Activated CD4-positive, alpha-beta T cell treated with anti-CD3 and anti-CD28 coated beads for 24 hours (primary cell): ENCODE results near the gene SFRP2.
A peak's percentile ranks its signal among the peaks of the same experiment; 100 is the strongest.

ENCODE experiments used
- DNase-seq, 2 donors: peaks; one replicate each; pipeline ENCODE4 v3.0.0-alpha.2; 2020; ENCODE audit warnings: low read depth in 2 of 2

Gene SFRP2

DNA sequence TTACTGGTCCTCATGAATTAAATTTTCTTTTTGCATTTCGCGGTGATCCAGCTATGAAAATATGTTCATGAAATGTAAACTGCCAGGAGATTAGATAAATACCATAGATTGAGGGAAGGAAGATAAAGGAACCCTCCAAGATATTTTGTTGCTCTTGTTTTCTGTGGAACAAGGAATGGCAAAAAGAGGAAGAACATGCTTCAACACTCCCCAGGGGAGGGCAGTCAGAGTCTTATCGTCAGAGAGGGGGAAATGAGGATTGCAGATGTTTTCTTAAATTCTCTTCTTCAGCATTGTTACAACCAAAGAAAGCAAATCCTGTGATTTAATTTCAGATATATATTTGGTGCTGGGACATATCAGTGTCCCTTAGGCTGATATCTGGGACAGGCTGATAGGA is 9.5 kb upstream of the SFRP2 start:
- no peak for DNase-seq

DNA sequence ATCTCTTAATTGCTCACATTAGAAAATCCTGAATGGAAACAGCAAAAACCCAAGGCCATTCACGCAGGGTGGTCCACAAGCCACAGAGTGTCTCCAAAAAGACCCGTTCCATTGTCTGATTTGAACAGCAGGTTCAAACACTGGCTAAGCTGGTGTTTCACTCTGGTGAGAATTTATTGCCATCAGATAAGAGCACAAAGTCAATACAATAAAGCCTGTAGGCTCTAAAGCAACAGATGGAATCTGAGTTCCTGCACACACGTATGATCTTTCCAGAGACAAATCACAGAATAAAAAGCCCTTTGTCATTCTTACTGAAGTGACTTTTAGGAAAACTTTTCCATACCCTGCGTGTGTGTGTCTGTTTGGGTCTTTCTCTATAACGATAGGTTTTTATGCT is 5.1 kb upstream of the SFRP2 start:
- no peak for DNase-seq

DNA sequence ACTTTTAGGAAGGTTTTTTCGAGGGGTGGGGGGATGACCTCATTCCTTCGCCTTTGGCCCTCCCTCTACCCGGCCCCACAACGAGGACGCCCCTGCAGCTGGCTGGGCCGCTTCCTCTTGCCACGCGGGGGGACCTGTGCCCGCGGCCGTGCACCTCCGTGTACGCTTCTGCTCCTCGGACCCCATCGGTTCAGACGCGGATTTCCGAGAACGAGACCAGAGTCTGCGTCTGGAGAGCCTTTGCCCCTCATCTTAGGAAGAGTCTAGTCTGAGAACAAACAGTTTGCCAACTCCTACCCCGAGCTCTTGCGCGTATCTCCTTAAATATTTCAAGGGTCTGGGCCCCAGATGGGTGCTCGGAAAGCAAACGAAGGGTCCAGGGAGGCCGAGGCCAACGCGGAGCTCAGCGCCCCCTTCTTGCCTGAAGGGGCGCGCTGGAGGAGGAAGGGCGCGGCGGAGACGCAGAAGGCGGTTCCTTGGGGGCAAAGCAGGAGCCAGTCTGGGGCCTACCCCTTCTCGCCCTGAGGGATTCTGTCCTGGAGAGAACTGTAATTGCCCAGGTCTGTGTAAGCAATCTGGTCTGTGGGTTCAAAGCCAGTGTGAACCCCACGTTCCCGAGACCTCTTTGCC is 3.9 kb upstream of the SFRP2 start:
- no peak for DNase-seq

DNA sequence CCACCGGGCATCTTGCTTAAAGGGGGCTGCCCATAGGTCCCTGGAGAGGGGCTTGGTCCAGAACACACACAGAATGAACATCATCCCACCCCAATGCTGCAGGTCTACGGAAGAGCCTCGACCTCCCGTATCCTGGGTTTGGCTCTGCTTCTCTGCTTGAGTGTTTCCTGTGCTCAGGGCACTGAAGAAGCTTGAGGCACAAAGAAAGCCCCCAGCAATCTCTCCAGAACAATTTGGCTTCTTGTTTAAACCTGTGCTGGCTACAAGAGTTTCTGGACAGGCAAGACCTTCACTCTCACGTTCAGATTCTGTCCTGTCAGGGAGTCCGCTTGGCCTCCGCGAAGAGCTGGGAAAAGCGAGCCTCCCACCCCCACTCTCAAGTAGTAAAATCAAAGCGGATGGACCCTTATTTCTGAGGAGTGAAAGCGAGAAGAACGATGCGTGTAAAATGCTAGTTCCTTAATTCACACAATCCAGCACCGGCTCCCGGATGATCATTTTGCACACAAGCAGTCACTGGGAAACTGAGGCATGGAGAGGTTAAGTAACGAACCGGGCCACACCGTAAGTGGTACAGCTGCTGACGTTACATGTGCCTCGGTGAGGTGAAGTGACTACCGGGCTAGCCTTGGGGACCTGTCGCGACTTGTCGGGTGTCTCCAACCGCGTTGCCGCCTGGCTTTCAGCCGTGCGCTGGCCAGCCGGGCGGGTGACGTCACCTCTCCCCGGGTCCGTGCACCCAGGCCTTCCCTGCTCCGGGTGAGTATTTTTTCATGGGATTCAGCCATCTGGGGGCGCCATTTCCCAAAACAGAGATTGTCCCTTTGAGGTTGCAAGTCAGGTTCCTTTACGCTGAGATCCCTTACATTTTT is 3.1 kb upstream of the SFRP2 start:
- peak in 1 of 2 donors; percentile 43 for DNase-seq

DNA sequence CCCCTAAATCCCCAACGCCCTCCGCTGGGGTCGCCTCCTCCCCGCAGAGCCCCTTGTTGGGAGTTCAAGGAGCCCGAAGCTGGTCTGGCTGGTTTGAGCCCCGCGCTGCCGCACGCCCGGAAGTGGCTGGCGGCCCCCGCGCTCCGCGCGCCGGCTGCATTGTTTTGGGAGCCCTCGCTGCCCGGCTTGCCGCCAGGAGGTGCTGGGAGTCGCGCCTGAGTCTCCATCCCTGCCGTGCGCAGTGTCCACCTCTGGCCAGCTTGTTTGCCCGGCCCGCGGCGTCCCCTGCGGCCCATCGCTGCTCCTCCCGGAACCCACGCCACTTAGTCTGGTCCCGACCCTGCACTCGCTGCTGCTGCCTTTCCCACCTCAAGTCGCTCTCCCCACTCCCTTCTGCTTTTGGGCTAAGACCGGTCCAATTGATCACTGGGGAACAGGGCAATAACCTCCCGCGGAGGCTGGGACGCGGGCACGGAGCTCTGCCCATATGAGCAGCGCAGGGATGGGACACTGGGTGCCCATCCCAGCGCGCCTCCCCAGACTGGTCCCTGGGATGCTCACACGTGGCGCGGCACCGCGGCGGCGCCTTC is 2.2 kb upstream of the SFRP2 start:
- no peak for DNase-seq

DNA sequence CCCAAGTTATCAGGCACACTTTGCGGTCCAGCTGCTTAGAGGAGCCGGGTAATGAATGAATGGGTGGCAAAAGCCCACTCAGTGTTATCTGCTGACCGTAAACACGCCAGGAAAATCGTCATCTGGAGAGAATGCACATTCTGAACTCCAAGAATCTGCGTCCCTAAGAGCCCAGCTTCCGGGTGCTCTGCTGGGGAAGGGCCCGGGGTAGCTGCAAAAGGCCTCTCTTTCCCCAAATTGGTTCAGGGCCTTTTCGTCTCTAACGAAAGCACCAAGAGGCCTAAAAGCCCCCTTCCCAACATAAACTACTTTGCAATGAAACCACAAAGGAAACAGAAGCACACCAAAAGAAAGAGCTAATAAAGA is 1.6 kb upstream of the SFRP2 start:
- DNase-seq: no peak

DNA sequence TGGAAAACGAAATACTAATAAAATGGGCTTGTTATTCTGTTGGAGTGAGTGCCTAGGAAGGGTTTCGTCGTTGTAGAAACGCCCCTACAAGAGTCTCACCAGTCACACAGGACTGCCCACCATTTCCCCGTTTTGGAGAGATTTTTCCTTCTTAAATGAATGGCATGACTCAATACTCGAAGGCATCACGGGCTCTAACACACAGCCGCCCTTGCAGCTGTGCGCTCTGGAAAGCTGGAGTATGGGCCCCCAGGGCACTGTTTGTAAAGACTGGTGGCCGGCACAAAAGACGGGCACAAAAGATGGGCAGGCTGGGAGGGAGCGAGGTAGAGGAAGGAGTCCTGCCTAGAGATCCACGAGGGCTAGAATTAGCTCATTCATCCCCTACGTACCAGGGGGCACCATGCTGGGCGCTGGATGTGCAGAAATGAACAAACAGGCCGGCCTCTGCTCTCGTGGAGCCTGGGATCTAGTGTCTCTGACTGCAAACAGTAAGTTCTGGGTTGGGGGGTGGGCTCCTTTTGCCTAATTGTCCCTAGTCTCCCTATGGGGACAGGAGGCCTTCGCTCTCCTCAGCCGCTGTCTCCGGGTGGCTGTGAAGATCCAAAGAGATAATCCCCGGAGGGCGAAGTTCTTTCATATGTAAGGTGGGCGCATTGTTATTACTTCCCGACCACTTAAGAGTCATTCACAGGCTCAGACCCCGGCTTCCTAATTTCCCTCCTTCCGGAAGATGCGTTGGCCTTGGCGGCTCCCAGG is 1.0 kb upstream of the SFRP2 start:
- no peak for DNase-seq

DNA sequence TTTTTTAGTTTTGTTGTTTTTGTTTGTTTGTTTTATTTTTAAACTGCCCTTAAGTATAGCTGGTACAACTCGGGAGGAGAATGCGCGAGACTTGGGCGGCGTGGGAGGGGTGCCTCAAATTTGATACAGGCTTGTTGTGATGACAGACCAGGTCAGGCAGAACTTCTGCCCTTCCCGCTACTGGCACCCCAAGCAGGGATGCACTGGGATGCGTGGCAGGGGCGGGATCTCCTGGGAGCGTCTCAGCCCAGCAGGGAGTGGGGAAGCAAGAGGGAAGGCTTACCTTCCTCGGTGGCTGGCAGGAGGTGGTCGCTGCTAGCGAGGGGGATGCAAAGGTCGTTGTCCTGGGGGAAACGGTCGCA is 851 bp downstream of the SFRP2 start:
- no peak for DNase-seq

DNA sequence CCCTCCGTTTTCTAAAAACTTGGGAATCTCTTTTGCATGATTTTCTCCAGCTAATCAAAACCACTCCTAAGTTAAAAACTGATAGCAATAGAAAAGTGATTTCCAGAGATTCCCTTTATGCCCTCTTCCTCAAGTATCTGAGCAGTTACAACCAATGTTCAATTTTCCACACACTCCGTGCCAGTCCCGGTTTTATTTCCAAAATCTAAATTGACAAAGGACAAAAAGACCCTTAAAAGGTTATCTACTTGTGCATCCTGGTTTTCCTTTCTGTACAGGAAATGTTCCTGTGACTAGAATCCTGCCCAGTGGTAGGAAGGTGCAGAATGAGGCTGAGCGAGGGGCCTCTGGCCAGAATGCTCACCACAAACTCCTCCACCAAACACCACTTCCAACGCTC is 1.3 kb downstream of the SFRP2 start:
- no peak for DNase-seq

DNA sequence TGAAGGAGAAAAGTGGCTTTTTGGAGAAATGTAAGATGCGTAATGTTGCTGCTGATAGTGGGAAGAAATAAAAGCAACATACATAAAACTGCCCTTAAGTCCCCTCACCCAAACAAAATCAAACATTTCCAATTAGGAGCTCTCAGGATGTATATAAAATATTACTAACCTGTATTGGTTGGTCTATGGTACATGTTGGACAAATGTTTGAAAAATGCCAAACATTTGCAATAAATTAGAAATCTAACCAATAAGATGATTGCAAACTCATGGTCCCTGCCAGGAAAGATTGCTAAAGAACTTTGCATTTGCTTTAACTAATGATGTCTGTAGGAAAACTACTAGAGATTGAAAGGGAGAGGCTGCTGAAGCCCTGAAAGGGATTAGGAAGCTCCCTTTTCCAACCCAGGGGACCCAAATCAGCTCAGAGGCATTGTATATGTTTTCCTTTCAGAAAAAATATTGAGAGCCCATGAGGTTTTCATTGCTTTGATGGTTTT is 1.8 kb downstream of the SFRP2 start:
- no peak for DNase-seq

DNA sequence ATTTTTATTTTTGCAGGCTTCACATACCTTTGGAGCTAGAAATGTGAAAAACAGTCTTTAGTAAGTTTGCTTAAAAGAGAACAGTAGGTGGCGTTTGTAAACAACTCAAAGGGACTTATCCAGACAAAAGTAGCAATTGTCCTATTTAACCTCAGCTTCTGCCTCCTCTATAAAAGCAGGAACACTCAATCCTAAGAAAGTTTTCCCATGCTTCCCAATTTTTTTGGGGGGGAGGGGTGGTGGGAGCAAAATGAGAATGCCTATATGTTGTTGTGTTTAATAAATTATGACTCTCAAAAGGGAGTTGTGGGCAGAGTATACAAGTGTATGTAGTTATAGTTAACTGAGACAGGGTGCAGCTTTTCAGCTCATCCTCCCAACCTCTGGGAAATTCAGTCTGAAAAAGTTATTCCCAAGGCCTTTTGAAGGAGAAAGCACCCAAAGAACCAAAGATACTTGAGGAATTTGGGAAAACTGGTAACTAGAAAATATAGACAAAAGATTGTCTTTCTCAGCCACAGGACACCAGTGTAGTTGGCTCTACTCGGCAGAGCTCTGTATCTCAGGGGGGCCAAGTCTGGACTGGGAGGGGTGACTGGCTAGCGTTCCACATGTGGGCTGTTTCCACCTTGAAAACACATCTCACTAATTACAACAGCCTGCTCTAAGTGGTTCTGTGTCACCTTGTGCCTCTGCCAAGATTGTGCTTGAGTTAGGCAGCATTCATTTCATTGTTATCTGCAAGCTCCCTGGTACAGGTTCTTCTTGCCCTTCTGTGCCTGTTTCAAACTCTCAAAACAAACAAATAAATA is 2.8 kb downstream of the SFRP2 start:
- no peak for DNase-seq

DNA sequence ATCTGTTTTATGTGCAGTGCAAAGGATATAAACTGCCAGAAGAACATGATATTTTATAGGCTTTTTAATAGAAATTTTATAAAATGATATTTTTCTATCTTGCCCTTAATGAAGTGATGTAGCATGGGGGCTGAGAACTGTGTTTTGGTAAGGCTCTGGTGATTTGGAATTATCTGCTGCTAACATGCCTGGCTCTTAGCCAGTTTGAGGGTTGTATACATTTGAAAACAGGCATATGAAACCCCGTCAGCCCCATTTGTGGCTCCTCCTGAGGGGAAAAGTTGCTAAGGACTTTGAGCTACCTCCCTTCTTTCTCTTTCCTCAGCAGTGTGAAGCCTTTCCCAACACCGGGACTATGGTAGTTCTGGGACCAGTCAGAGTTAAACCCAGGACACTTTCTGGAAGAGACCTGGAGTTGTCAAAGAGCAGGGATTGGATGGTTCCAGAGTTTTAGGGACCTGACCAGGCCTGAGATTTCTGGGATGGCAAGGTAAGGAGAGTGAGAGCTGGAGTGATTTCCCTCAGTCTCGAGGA is 4.7 kb downstream of the SFRP2 start:
- no peak for DNase-seq

DNA sequence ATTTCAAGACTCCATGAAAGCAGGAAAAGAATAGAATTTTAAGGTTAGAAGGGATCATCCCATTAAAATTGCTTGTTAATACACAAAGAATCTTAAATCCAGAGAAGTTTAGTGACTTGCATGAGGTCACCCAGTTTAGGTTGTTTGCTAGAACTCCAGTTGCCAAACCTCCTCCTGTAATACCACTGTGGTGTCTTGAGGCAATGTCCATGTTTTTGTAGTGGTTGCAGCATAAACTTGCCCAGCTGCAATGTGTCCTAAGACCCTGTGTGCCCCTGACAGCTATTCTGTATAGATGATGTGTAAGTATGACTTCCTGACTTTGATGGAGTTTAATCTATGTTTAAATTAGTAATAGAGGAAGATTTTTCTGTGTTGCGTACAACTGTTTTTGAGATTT is 6.3 kb downstream of the SFRP2 start:
- DNase-seq: no peak

DNA sequence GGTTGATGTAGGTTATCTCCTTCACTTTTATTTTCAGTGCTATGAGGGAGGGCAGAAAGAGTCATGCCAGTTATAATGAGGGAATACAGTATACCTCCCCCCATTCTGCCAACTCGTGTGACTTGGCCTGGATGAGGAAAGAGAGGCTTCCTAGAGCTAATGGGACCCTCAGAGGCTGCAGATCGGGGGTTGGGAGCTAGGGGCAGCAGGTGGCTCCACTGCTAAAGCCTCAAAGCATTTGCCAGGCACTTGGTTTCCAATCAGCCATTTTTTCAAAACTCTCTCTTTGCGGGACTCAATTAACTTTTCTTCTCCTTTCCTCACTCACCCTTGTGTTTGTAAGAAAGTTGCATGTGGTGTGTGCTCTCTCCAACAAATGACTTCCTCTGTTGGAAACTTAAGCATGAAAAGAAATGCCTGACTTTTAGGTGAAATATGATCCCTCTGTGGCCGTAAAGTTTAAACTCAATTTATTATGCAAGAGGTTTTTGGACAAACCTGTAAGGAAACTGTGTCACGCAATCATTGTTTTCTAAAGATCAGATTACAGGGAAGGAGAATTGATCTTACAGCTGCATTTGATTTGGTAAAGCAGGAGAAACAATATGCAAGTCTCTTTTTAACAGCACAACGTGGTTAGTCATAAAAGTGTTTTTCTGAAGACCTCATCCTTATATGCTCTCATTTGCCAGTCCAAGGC is 7.0 kb downstream of the SFRP2 start:
- DNase-seq: no peak

DNA sequence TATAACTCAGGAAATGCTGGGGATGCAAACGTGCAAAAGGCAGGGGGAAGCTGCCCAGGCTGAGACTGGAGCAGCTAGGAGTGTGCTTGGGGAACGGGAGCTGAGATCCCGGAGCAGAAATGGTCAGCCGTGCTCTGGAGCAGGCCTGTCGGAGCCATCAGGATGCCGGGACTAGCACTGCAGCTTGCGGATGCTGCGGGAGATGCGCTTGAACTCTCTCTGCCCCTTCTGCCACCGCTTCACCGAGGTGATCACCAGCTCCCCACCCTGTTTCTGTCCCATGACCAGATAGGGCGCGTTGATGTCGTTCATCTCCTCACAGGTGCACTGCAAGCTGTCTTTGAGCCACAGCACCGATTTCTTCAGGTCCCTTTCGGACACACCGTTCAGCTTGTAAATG is 7.6 kb downstream of the SFRP2 start:
- DNase-seq: no peak

DNA sequence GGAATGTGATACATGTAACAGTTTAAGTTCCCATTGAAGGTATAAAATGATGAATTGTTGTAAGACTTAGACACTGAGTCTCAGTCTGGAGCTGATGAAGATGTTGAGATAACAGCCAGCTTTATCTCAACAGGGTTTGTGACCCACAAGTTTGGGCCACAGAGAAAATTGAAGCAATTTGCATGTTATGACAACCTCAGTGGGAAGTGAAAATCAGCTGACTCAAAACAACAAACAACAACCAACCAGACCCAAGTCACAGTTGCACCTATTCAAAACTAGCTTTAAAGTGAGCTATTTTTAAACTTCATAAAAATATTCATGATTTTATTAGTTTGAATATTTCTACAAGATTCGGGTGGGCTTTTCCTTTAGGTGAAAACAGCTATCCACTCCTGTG is 8.0 kb downstream of the SFRP2 start:
- DNase-seq: no peak

DNA sequence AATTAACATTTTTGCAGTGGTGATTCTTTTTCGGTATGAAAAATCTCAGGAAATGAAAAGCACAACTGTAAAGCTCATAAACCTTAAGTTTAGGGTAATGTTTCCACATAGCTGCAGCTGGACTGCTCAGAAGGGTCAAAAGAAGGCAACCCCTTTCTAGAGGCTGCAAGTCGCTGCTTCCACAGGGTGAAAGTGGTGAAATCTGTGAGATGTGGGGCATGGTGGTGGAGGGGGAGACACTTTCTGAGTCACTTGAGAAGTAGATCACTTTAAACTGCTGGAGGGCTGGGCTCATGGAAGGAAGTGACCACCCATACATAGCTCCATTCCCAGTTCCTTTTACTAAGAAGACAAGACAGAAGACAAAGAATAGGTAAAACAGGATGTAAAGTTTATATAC is 8.7 kb downstream of the SFRP2 start:
- DNase-seq: no peak

DNA sequence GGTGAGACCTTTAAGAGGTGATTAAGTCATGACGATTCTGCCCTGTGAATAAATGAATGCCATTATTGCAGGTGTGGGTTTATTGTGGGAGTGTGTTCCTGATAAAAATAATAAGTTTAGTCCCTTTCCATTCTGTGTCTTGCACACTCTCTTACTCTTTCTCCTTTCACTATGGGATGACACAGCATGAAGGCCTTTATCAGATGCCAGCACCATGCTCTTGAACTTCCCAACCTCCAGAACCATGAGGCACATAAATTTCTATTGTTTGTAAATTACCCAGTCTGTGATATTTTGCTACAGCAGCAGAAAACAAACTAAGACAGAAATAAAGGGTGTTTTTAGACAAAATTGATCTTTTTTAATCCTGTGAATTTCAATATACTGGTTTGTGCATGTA is 10.5 kb downstream of the SFRP2 start:
- no peak for DNase-seq

DNA sequence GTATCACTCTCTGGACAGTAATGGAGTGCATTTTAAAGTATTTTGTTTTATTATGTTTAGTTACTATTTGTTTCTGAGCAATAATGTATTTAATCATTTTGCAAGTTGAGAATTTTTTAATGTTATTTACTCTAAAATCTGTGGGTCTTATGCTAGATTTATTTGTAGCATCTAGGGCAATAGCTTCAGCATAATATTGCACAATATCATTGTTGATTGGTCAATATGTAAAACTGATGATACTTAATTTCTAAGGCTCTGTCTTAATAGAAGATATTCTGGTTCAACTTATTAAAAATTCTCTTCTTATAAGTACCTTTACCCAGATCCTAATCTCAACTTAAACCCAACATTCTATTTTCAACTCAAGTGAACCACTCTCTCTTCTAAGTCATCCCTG is 11.5 kb downstream of the SFRP2 start:
- no peak for DNase-seq

DNA sequence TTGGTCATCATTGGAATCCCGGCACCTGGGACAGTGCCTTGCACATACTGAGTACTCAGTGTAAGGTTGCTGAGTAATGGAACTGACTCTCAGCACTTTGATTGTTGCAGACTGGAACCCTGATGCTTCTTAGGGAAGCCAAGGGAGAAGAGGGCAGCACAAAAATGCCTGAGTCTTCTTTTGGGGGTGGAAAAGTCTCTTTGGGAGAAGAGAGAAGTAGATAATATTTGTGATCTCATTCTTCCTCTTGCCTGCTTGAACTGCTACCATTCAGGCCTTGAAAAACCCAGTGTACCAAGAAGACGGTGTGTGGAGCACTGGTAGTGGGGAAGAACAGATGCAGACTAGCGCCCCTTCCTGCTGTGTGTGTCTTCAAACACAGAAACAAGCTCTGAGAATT is 12.3 kb downstream of the SFRP2 start:
- no peak for DNase-seq

DNA sequence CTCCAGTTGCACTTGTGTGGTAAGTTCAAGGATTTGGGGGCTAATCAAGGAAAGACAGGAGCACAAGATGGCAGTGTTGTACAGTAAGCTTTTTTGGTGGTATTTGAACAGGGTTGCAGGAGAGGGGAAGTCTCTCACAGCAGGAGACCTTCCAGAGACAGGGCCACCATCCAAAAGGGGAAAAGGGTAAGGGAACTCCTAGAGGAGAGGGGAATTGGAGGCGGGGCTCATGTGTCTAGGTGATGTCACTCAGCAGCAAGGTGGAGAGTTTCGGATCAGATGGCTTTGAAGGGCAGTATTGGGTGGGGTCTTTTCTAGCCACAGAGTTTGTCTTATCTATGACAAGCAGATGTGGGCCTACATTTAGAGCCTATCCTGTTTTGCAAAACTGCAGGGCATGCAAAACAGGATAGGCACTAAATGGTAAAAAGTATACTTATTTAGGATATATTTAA is 15.6 kb downstream of the SFRP2 start:
- DNase-seq: no peak
